GM12878 (cell line): ENCODE measurements around the gene MARVELD1. TPM values are rescaled to one million over a fixed set of nuclear protein-coding genes. Genes with fewer than 3 reads are reported as not detected.

Source experiments
- ATAC-seq: fragments of 200-7000 bp; cut with Tn5 transposase; 3 replicates; pipeline ENCODE4 v1.9.1; 2020; ENCODE audit warnings: mild to moderate bottlenecking, moderate library complexity
- BruUV-seq: library from RNA; stranded (reverse); fragments of 400-500 nt; replicated peaks from 2 replicates; lab custom pipeline; 2021; lab: Mats Ljungman, UMichigan
- CTCF ChIA-PET: fragments of 300-600 bp; sonication (Branson Sonifier 250); formaldehyde crosslinking; extraction: SDS; loops from one replicate; lab custom pipeline; 2021; ENCODE audit warnings: inconsistent platforms; lab: Yijun Ruan, JAX
- POLR2A ChIA-PET: fragments of 350-600 bp; formaldehyde crosslinking; extraction: SDS; loops from one replicate; lab custom pipeline; 2021; ENCODE audit warnings: inconsistent platforms; lab: Charles Lee
- RAD21 ChIA-PET: fragments of 300-600 bp; sonication (Branson Sonifier 250); formaldehyde crosslinking; loops from one replicate; lab custom pipeline; 2023; ENCODE audit warnings: antibody characterized with exemption; ENCODE audit not compliant: unreplicated experiment; lab: Charles Lee
- SMC1A ChIA-PET: fragments of 300-600 bp; sonication (Branson Sonifier 250); formaldehyde crosslinking; loops from one replicate; lab custom pipeline; 2023; ENCODE audit not compliant: unreplicated experiment, uncharacterized antibody; lab: Charles Lee
- DNase-seq: peaks from one replicate; pipeline ENCODE4 v3.0.0-alpha.2; 2011; ENCODE audit warnings: low read depth, low spot score
- FAIRE-seq: peaks from 3 replicates; lab custom pipeline; 2011; peaks lifted over from hg19 to GRCh38; lab: Jason Lieb, UNC
- H2AFZ ChIP-seq: 2 replicates; pipeline ENCODE4 v1.6.0; 2011; ENCODE audit warnings: low read depth, low read length, control low read depth; ENCODE audit not compliant: control insufficient read depth
- H3K27ac ChIP-seq: 2 replicates; pipeline ENCODE4 v1.5.1; 2011; ENCODE audit warnings: control low read depth; ENCODE audit not compliant: control insufficient read depth, insufficient read depth
- H3K27me3 ChIP-seq, 2 experiments: replicated peaks in 1 of 2; 2 replicates each; pipeline versions ENCODE4 v1.6.0 to v1.6.1; 2011; ENCODE audit warnings: low read length in 1 of 2; ENCODE audit not compliant: control insufficient read depth in 2 of 2, insufficient read depth in 2 of 2
- H3K36me3 ChIP-seq, 2 experiments: 2 replicates each; pipeline ENCODE4 v1.5.1; 2011; ENCODE audit warnings: low read length in 1 of 2; ENCODE audit not compliant: control insufficient read depth in 2 of 2, insufficient read depth in 2 of 2
- H3K4me1 ChIP-seq: 2 replicates; pipeline ENCODE4 v1.6.1; 2011; ENCODE audit warnings: mild to moderate bottlenecking, low read length, moderate library complexity, mixed read lengths; ENCODE audit not compliant: control insufficient read depth, insufficient read depth
- H3K4me2 ChIP-seq: 2 replicates; pipeline ENCODE4 v1.6.0; 2011; ENCODE audit warnings: control low read depth; ENCODE audit not compliant: control insufficient read depth, insufficient read depth
- H3K4me3 ChIP-seq: fragments of 200-600 bp; sonication (generic); 2 replicates; pipeline ENCODE4 v1.5.1; 2016
- H3K79me2 ChIP-seq: 2 replicates; pipeline ENCODE4 v1.6.0; 2011; ENCODE audit warnings: low read length; ENCODE audit not compliant: control insufficient read depth, insufficient read depth
- H3K9ac ChIP-seq: 2 replicates; pipeline ENCODE4 v1.8.0; 2011; ENCODE audit warnings: low read length, control low read depth, mixed read lengths; ENCODE audit not compliant: control insufficient read depth, insufficient read depth
- H3K9me3 ChIP-seq: replicated peaks from 3 replicates; pipeline ENCODE4 v1.5.1; 2011; ENCODE audit warnings: mild to moderate bottlenecking, low read length; ENCODE audit not compliant: control insufficient read depth, insufficient read depth
- H4K20me1 ChIP-seq: 2 replicates; pipeline ENCODE4 v1.6.0; 2011; ENCODE audit not compliant: control insufficient read depth, insufficient read depth
- ATF3 ChIP-seq: IDR thresholded peaks from 2 replicates; pipeline ENCODE4 v1.6.1; 2011; ENCODE audit warnings: low read depth, mild to moderate bottlenecking, low read length, moderate library complexity, borderline replicate concordance; ENCODE audit errors: extremely low read depth
- BCLAF1 ChIP-seq: fragments of 450-650 bp; IDR thresholded peaks from 2 replicates; pipeline ENCODE4 v1.6.1; 2017; ENCODE audit warnings: antibody characterized with exemption, mild to moderate bottlenecking, moderate library complexity
- CBFB ChIP-seq: IDR thresholded peaks from 2 replicates; pipeline ENCODE4 v1.6.1; 2016; ENCODE audit warnings: antibody characterized with exemption, low read depth
- CBX5 ChIP-seq: sonication (generic); IDR thresholded peaks from 2 replicates; pipeline ENCODE4 v1.6.1; 2016; ENCODE audit warnings: low read depth, moderate library complexity, mild to moderate bottlenecking, inconsistent platforms
- CEBPB ChIP-seq, 2 experiments: fragments of 150-350 bp in 1 of 2; IDR thresholded peaks; 2 replicates each; pipeline ENCODE4 v1.6.1; 2012 to 2014; ENCODE audit warnings: low read depth in 2 of 2, low read length in 2 of 2, borderline replicate concordance in 1 of 2, inconsistent platforms in 1 of 2
- CHD2 ChIP-seq: IDR thresholded peaks from 2 replicates; pipeline ENCODE4 v1.6.1; 2011; ENCODE audit warnings: low read depth, low read length, improper control_type of control experiment, borderline replicate concordance
- CREM ChIP-seq: IDR thresholded peaks from 2 replicates; pipeline ENCODE4 v1.6.1; 2014; ENCODE audit warnings: antibody characterized with exemption, low read depth
- EED ChIP-seq: sonication (generic); IDR thresholded peaks from 2 replicates; pipeline ENCODE4 v1.6.1; 2016; ENCODE audit warnings: antibody characterized with exemption, low read depth
- EZH2 ChIP-seq: IDR thresholded peaks from 2 replicates; pipeline ENCODE4 v1.6.1; 2012; ENCODE audit warnings: low read depth, mild to moderate bottlenecking, control low read depth, inconsistent platforms, low read length, borderline replicate concordance; ENCODE audit not compliant: control insufficient read depth
- HDAC6 ChIP-seq: fragments of 200-600 bp; sonication (generic); IDR thresholded peaks from one replicate; pipeline ENCODE4 v1.8.0; 2017; ENCODE audit warnings: antibody characterized with exemption; ENCODE audit not compliant: unreplicated experiment
- NFYA ChIP-seq: IDR thresholded peaks from 2 replicates; pipeline ENCODE4 v1.6.1; 2011; ENCODE audit warnings: low read depth, mild to moderate bottlenecking, low read length, improper control_type of control experiment, borderline replicate concordance
- RCOR1 ChIP-seq: conservative IDR thresholded peaks from 2 replicates; pipeline ENCODE4 v1.6.1; 2012; ENCODE audit warnings: low read depth, low read length, improper control_type of control experiment
- RELB ChIP-seq: fragments of 450-650 bp; IDR thresholded peaks from 2 replicates; pipeline ENCODE4 v1.6.1; 2017; ENCODE audit warnings: low read depth, mild to moderate bottlenecking, moderate library complexity
- USF2 ChIP-seq: IDR thresholded peaks from 2 replicates; pipeline ENCODE4 v1.6.1; 2011; ENCODE audit warnings: low read depth, low read length, improper control_type of control experiment, borderline replicate concordance
- ZNF207 ChIP-seq: fragments of 450-650 bp; IDR thresholded peaks from 2 replicates; pipeline ENCODE4 v1.6.1; 2014; ENCODE audit warnings: antibody characterized with exemption, mild to moderate bottlenecking, borderline replicate concordance
- ZNF217 ChIP-seq: fragments of 450-650 bp; IDR thresholded peaks from 2 replicates; pipeline ENCODE4 v1.6.1; 2017; ENCODE audit warnings: antibody characterized with exemption, mild to moderate bottlenecking
- ZNF24 ChIP-seq: fragments of 450-650 bp; IDR thresholded peaks from 2 replicates; pipeline ENCODE4 v1.6.1; 2017; ENCODE audit warnings: antibody characterized with exemption, mild to moderate bottlenecking
- ZNF274 ChIP-seq: IDR thresholded peaks from one replicate; pipeline ENCODE4 v1.8.0; 2011; ENCODE audit not compliant: insufficient read length, insufficient read depth
- WGBS: methylation state at CpG from one replicate; pipeline ENCODE4 v1.1.6; 2016; ENCODE audit warnings: low lambda C conversion rate; ENCODE audit not compliant: insufficient replicate concordance, insufficient coverage; ENCODE audit errors: missing lambda C conversion rate; 5-methylcytosine and 5-hydroxymethylcytosine counted together
- in situ Hi-C: fragments of 300-500 bp; cut with MboI; formaldehyde crosslinking; loops from 9 replicates; pipeline ENCODE4 v1.14.3; 2018; ENCODE audit warnings: mixed read lengths
- intact Hi-C: fragments of 100-400 bp; cut with micrococcal nuclease; formaldehyde crosslinking; loops from one replicate; pipeline ENCODE4 v1.14.2; 2022; ENCODE audit not compliant: unreplicated experiment
- polyA plus RNA-seq, 11 experiments: library from polyadenylated mRNA; depleted of rRNA in 4 of 11; unstranded in 6 of 11; stranded (reverse) in 5 of 11; fragments of >200 nt; fragmentation: Nextera tagmentation in 4 of 11; fragmentation: Illumina TruSeq in 1 of 11; extraction: Ambion mirVana in 4 of 11; extraction: Trizol in 1 of 11; gene quantifications; 1 replicate in 1 of 11; 2 replicates in 10 of 11; pipeline versions ENCODE4 v1.2.1 to v1.2.3, GENCODE V29; 2011 to 2016; ENCODE audit warnings: inconsistent platforms in 2 of 11, missing spikeins in 2 of 11, low read depth in 1 of 11
- total RNA-seq, 4 experiments: library from RNA; depleted of rRNA in 3 of 4; stranded (reverse); fragments of >200 nt in 3 of 4; fragmentation: Illumina TruSeq in 1 of 4; extraction: Trizol in 1 of 4; gene quantifications; 2 replicates each; pipeline versions ENCODE4 v1.2.1 to v1.2.3, GENCODE V29; 2013 to 2021

MARVELD1 gene
- total and polyA plus RNA-seq, 10 of the 15 experiments (the other 5 are each of a cell fraction or from before 2014, with no cell fraction given): 0.54 to 8.4 (median 3.2) TPM

- Histone ChIP-seq H3K36me3 (no peaks in the 10 kb centered on the region), H2AFZ (no peak overlapping the region), H3K4me1 (no peaks in the 10 kb centered on the region), H3K79me2 (no peaks in the 10 kb centered on the region), H3K4me2 (no peak overlapping the region), H3K9ac (no peak overlapping the region), H3K27ac (no peak overlapping the region), H3K4me3 (no peak overlapping the region), H3K9me3 (no peaks in the 10 kb centered on the region), H3K27me3 (no peaks in the 10 kb centered on the region; a peak in 1 of 4 replicates), H4K20me1 (no peaks in the 10 kb centered on the region)
- BruUV-seq: no TSS peak
- DNase-seq (no peak), FAIRE-seq (no peak), ATAC-seq (no peak)
- RAD21 ChIA-PET: interaction anchor here (2.7 kb wide), 1 partner anchor 21 kb away, joined by 16 read pairs; the partner anchor contains the start of gene AVPI1
- in situ Hi-C loops (no loop called here), intact Hi-C loops (loop anchor here (5.0 to 10.0 kb wide), 2 partner anchors 160 to 338 kb away; no protein-coding TSS in a partner anchor)
- SMC1A ChIA-PET: interaction anchor here (1.0 to 6.4 kb wide), 3 partner anchors 17 to 28 kb away, joined by 4 to 38 read pairs (median 24); partner anchors contain the start of genes AVPI1 and ZFYVE27
- CTCF ChIA-PET: interaction anchor here (1.0 to 14.9 kb wide), 6 partner anchors 19 to 165 kb away, joined by 3 to 416 read pairs (median 8); partner anchors contain the start of genes AVPI1 and ZFYVE27
- POLR2A ChIA-PET: interaction anchor here (0.6 kb wide), 1 partner anchor 311 kb away, joined by 6 read pairs; no protein-coding TSS in a partner anchor
- WGBS: 60% methylated on average over 11 of the region's 11 CpGs
- TF ChIP-seq ZNF207: no peak
- no peak for TF ChIP-seq ATF3
- no peak for TF ChIP-seq CREM
- no peak for TF ChIP-seq ZNF274
- no peak for TF ChIP-seq BCLAF1
- no peak for TF ChIP-seq ZNF24
- TF ChIP-seq CEBPB (IDR thresholded peaks at IDR 0.05; ENCODE audit: borderline replicate concordance in 1 of 2, low read depth in 2 of 2, low read length in 2 of 2): no peak
- no peak for TF ChIP-seq EZH2
- no peak for TF ChIP-seq NFYA
- no peak for TF ChIP-seq ZNF217
- TF ChIP-seq RCOR1: no peak
- no peak for TF ChIP-seq CBX5
- no peak for TF ChIP-seq RELB
- TF ChIP-seq CHD2: no peak
- TF ChIP-seq CBFB: no peak
- TF ChIP-seq EED: no peak
- no peak for TF ChIP-seq HDAC6
- TF ChIP-seq USF2: no peak
Observed at GRCh38 chr10:97707134-97707861, 6.2 kb upstream of the MARVELD1 start.
